GM12801 (cell line): ENCODE measurements around the gene CDH5.

ENCODE experiments used
- CTCF ChIP-seq: IDR thresholded peaks from one replicate; pipeline ENCODE4 v1.5.1; 2011; ENCODE audit warnings: control low read depth; ENCODE audit not compliant: insufficient read length; ENCODE audit errors: extremely low read depth

CDH5 gene

GRCh38 chr16:66366433-66367299, at the start of gene CDH5:
Gene CDH5, plus strand, starts transcription at chr16:66366691. Its CDS starts 12,647 bp downstream, at chr16:66379338.
- no peak for TF ChIP-seq CTCF

GRCh38 chr16:66318505-66318904, 48.0 kb upstream of the CDH5 start:
- no peak for TF ChIP-seq CTCF

GRCh38 chr16:66320774-66321173, 45.7 kb upstream of the CDH5 start:
- TF ChIP-seq CTCF = no peak

- TF ChIP-seq CTCF = no peak
Measured at GRCh38 chr16:66322174-66322573, 44.3 kb upstream of the CDH5 start.

- TF ChIP-seq CTCF = no peak
Measured at GRCh38 chr16:66324815-66325515, 41.5 kb upstream of the CDH5 start.

- no peak for TF ChIP-seq CTCF
Measured at GRCh38 chr16:66325717-66326376, 40.6 kb upstream of the CDH5 start.

GRCh38 chr16:66326991-66327513, 39.4 kb upstream of the CDH5 start:
- TF ChIP-seq CTCF = no peak
